HG03064 (cell line): ENCODE measurements around the gene YKT6.

Experiments used
- ATAC-seq: cut with Tn5 transposase; IDR thresholded peaks from one replicate; pipeline ENCODE4 v1.9.1; 2021; ENCODE audit warnings: low read depth; ENCODE audit not compliant: unreplicated experiment

Gene YKT6

DNA sequence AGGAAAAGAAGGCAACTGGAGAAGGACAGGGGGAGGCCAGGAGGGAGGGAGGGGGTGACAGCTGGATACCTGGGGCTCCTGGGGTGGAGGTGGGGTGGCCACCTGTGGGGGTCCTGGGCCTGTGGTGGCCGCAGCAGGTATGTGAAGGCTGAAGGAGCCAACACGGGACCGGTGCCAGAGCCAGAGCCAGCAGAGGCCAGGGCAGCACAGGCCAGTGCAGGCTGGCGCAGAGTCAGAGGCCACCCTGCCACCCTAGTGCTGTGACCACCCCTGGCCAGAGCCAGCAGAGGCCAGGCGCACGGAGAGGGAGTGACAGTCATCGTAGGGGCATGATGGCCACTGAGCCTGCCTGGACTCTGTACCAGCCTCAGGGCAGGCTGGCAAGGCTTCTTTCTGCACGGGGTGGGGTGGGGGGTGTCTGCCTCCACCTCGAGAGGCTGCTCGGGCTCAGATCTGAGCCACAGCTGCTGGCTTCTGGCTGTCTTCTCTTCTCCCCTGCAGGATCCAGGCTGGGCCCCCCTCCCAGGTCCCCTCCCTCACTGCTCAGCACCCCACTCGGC, 28.8 kb downstream of the YKT6 start:
- ATAC-seq = no peak

DNA sequence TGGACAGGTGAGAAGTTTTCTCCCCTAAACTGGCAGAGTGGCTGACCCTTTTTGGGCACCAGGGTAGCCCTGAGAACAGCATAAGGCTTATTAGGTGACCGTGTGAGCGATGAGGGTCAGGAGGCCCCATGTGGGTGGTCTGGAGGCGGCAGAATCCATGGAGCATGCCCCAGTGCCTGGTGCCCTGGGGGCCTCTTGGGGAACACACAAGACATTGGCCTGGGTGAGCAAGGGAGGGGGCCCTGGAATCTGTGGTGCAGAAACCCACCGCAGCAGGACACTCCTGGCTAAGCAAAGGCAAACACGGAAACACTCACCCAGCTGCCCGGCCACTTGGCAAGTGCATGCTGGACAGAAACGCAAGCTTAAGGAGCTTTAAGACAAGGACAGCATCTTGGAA, 29.5 kb downstream of the YKT6 start:
- ATAC-seq = no peak

DNA sequence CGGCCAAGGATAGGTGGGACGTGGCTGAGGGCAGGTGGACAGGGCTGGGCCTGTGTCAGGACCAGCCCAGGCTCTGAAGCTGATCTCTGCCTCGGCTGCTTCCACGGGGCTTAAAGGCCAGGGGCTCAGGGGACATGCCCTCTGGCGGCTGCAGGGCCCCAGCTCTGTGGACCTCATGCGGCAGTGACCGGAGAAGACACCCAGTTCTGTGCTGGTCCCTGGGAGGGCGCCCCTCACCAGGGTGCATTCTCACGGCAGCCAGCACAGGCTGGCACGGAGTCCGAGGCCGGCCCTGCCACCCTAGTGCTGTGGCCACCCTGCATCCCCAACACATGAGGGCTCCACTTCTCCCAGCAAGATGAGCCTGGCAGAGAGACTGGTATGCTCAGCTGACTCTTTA, 30.3 kb downstream of the YKT6 start:
- ATAC-seq = no peak

DNA sequence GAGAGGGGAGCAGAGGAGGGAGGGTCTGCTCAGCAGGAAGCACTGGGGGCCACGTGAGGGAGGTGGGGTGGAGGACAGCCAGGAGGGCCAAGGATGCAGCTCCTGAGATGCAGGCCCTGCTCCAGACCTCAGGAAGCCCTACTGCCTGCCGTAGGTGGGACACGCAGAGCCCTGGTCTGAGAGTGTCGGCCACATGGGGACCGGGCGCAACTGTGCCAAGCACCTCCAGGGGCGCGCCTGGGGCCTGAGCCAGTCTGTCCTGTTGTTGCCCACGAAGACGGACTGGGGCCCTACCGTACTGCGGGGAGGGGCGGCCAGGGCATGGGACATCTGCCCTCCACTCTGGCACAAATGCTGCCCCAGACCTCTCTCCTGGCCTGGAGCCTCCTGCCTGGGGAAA, 31.6 kb downstream of the YKT6 start:
- ATAC-seq = no peak

DNA sequence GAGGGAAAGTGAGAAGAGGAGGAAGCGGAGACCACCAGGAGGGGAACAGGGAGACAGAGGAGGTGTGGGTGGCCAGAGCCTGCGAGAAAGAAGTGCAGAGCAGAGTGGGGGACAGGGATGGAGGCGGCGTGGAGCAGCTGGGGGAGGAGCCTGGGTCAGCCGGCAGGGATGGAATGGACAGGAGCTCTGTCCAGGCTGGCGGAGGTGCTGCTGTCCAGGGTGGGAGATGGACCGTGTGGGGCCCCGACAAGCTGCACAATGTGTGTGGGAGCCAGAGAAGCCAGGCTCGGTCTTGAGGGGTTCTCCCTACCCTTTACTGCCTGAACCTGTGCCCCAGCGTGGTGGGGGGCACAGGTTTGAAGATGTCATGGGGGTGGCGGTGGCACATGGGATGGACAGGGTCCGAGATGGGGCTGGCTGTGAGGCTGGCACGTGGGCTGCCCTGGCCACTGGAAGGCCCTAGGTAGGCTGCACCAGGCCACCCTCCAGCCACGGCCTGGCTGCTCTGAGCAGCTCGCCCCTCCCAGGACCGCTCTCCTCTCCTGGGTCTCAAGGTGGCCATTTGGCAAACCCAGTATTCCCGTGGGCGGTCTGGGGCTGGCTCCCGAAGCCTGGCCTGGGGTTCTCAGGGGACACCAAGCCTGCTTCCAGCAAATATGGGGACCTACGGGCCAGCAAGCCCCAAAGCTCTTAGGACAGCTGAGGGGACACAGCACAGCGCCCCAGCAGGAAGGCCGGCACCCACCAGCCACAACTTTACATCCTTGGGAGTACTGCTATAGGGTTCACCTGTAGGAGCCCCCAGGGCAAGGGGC, 32.3 kb downstream of the YKT6 start:
- no peak for ATAC-seq

DNA sequence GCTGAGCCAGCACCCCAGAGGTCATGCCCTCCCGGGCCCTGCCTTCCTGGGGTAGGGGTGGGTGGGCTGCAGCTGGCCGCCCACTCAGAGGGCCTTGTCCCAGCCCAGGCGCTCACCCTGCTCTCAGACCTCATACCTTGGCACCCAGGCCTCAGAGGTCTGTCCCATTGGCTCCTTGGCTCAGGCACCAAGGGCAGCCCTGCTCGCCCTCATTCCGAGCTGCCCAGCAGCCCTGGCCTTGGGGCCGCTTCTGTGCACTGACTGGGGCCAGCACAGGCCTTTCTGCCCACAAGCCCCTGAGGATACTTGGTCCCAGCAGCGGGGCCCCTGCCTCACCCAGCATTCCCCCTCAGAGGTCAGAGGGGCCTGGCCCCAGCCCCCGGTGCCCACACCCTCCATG, 34.3 kb downstream of the YKT6 start:
- ATAC-seq = no peak

DNA sequence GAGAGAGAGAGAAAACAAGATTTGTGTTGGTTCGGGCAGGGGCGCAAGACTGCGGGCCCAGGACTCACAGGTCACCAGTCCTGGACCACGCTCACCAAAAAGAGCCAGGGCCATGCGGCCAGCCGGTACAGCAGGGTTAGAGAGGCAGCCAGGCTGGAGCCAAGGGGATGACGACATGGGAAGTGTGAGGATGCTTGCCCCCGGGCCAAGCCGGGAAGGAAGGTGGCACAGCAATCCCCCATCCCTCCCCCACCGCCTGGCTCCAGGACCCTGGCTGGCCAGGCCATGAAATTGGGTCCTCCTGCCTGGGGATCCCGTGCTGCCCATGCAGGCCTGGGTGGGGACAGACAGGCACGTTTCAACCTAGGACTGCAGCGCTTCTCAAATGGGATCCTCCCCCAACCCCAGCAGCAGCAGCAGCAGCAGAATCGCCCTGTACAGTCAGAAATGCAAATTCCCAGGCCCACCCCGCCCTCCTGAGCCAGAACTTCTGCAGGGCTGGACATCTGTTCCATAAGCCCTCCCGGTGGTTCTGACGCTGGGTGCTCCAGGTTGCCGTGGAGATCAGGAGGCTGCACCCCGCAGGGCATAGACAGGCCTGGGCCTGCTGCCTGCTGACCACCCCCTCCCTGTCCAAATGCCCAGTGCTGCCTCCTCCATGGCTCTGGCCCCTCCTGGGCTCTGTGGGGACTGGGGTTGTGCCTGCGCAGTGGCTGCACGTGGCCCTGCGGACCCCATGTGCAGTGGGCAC, 35.0 kb downstream of the YKT6 start:
- ATAC-seq = no peak

DNA sequence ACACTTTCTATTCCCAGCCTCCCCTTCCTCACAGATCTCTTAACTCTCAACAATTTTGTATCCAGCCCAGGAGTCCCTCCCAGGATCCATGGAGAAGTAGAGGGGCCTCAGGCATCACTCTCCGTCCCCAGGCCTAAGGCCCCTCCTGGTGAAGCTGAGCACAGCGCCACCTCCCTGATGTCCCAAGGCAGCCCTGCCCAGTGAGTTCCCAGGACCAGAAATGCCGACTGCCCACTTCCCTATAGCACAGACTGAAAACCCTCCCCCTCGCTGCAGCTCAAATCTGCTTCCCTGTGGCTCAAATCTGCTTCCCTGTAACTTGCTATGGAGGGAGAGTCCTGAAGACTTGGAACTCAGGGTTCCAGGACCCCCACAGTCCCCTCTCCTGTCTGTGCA, 35.6 kb downstream of the YKT6 start:
- no peak for ATAC-seq

DNA sequence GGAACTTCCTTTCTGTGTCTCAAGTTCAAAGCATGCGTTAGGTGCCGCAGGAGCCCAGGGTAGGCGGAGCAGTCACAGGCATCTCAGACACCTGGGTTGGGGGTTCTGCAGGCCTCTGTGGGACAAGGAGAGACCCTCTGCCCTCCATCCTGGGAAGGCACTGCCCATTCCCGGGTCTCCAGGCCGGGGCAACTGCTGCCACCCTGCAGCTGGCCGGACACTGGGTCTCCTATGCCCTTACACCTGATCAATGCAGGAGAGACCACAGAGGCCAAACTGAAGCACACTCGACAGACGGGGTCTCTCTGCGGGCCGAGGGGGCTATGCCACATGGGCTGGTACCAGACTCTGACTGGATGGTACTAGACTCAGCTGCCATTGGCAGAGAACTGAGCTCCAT, 36.9 kb downstream of the YKT6 start:
- ATAC-seq = no peak

DNA sequence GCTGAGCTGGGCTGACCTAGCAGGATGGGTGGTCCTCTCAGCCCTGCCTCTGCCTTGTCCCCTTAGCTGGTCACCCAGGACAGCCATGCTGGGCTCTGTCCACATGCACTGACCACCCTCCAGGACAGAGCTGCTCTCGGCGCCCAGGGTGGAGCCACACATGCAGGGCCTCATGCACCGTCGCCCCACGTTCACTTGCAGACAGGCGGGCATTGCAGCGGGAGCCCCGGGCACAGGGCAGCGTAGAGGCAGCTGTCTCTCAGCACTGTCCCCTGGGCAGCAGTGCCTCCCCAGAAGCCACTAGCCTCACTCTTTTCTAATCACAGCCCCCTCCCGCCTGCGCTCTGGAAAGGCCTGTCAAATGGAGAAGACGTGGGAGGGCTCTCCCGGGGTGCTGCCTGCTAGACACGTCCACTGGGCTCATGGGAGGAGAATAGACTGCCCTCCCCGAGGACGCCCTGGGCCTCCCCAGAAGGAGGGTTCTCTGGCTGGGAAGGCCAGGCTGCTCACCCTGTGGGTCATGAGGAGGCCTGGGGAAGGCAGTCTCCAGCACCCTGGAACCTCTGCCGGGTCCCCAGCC, 37.4 kb downstream of the YKT6 start:
- ATAC-seq = no peak

DNA sequence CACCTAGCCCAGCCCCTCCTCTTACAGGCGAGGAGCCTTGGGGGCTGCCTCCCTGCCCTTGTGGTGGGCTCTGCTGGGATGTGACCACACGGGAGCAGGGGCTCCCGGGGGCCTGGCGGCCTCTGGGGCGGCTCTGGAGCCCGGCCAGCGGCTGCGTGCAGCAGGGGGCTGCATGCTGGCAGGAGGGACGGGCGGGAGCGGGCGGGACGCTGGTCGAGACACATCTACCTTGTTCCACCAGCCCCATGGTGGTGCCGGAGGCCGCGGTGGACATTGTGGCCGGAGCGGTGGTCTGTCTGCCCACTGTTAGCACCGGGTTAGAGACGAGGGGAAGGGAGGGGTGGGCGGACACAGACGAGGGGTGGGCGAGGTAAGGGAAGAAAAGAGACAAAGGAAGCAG, 38.6 kb downstream of the YKT6 start:
- no peak for ATAC-seq

DNA sequence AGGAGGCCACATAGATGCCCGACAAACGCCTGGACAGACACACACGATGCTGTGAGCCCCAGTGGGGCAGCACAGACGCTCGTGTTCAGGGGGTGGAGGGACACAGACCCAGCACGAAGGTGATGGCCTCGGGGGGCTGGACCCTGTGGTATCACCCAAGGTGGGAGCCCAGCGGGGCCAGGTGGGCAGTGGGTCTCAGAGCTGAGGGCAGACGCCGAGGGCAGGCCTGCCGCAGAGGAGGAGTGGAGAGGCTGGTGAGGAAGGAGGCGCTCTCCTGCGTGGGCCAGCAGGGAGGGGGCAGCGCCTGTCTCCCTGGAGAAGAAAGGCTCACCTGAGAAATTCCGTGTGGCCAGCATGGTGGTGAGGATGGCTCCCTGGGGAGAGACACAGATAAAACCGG, 39.6 kb downstream of the YKT6 start:
- no peak for ATAC-seq

DNA sequence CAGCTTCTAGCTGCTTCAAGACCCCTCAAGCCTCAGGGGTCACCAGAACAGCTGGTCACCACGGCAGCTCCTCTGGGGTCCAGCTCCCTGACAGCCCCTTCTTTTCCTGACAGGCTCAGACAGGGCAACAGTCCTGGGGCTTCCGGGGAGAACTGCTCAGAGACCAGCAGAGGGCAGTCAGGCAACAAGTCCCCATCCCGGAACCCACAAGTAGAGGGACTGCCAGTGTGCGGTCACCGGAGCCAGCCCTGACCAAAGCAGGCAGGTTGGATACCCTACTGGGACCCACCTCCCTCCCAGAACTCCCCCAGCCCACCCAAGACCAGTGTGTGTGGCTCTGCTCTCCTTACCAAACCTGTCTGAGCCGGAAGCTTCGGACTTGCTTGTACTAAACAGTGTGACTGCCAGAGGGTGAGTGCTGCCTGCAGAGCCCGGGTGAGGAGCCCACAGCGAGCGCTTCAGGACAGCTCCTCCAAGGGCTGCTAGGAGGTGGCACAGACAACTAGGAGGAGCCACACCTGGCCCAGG, 40.3 kb downstream of the YKT6 start:
- no peak for ATAC-seq

DNA sequence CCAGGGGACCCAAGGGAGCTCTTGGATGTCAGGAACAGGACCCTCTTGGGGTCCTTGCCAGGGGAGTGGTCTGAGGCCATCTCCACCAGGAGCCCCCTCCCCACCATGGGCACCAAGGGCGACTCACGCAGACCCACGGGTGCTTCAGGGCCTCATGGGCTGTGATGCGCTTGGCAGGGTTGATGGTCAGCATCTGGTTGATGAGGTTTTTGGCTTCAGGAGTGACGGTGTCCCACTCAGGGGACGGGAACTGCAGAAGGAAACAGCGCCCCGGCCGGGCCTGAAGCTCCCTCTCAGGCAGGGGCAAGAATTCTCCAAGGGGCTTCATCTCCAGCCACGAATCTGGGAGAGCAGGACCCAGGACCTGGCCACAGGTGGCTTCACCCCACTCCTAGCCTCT, 41.3 kb downstream of the YKT6 start:
- no peak for ATAC-seq

DNA sequence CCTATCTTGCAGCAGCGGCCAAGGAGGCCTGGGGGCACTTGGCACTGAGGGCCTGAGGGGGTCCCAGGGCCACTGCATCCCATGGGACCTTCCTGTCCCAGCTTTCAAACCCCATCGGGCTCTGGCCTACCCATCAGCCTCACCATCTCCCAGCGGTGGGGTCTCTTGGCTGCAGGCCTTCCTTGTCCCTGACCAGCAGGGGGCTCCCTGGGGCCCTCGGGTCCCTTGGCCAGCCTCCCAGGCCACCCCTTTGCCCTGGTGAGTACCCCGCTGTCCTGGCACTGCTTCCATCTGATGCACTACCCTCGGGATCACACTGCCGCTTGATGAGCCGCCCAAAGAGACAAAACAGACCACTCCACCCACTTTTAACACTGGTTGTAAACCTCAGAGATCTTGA, 43.5 kb downstream of the YKT6 start:
- no peak for ATAC-seq

DNA sequence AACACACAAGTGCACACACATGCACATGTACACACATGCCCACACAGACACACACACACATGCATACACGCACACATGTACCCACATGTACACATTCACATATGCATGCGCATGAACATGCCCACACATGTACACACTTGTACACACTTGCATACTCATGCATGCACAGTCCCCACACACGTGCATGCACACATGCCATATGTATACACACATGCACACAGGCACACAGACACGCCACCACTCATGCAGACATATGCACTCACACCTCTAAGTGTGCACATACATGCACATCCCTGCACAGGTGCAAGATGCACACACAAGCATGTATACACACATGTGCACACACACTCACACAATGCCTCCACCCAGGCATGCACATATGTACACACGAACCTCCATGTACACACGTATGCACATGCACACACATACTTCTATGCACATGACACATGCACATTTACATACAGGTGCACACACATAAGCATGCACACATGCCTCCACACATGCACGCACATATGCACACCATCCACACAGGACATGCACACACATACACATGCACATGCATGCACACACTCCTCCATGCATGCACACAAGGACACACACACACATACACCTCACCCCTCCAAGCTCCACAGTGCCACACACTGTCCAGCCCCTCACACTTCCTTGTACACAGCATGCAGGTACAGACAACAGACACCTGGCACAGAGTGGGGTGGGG, 45.8 kb downstream of the YKT6 start:
- ATAC-seq = no peak

DNA sequence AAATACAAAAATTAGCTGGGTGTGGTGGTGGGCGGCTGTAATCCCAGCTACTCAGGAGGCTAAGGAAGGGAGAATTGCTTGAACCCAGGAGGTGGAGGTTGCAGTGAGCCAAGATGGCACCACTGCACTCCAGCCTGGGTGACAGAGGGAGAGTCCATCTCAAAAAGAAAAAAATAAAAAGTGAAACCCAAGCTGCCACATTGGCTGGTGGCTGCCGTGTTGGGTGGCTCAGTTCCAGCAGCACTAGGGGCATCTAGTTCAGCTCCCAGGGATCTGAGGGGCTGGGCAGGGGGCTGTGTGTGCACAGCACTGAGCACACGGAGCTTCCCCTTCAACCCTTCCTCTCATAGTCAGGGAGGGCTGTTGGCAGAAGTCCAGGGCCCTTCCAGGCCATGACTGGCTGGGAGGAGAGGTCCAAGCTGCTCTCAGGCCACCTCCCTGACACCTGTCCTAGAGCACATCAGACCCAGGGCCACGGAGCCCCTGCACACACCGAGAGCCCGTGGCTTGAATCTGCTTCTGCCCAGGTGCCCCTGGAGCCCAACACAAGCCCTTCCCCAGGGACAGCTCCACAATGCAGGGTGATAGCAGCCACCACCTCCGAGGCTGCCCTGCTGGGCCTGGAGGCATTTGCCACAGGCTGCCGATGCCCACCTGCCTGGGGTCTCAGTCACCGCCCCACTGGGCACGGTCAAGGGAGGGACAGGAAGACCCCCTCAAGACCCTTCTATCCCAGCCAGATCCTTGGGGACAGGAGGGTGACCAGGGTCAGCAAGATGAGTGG, 47.3 kb downstream of the YKT6 start:
- ATAC-seq = no peak

DNA sequence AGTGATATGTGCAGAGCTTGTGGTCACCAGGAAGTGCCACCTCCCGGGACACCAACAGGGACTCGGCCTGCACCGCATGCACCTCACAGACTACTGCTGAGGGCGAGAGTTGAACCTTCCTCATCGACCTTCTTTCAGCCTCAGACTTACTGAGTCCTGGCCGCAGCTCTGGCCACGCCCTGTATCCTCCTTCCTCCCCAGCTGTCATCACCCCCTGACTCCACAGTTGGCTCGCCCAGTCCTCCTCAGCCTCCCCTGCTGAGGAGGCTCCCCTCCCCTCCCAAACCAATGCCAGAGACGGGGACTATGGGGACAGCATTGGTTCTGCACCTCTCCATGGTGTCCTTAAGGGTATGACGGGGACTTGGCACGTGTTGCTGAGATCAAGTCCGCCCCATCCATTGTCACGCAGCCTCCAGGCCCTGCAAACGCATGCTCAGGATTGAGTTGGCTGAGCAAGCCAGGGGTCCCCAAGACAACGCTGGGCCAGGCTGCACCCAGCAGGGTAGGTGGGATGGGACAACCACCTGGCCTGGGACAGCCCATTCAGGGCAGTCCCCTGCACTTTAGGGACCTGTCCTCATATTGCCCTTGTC, 49.0 kb downstream of the YKT6 start:
- ATAC-seq = no peak

DNA sequence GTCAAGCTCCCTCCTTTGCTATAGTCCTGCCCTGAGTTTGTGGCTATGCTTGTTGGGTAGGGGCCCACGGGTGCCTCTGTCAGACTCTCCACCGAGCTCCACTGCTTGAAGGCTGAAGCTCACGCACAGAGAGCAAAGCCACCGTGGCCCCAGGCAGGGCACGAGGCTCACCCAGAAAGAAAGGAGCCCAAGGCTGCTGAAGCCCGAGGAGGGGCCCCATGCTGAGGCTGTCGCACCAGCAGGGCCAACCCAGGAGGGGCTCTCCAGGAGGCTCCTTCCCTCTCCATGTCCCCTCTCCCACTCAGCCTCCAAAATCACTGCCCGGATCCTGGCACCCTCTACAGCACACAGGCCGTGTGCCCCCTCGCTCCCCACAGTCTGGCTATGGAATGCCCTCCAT, 50.5 kb downstream of the YKT6 start:
- ATAC-seq = no peak

DNA sequence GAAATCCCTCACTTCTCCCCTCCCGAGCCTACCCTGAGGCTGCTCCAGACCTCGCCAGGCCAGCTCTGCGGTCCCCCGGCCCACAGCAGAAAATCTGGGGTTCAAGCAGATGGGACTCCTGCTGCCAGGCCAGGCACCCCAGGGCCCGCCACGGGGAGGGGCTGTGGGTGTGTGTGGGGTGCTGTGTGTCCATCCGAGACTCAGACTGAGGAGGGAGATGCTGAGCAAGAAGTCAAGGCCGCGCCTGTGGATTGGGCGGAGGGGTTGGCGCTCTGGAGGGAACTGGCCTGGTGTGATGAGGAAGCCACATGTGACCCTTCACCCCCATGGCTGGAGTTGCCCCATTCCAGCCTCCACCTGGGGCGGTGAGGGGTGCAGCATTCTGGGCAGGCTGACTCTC, 51.1 kb downstream of the YKT6 start:
- no peak for ATAC-seq
